Body of pancreas (tissue), 4 donors: ENCODE data around the gene MYO3A.

Experiments
- CTCF ChIP-seq, 7 experiments: fragments of 450-650 bp in 4 of 7; fragments of 200-600 bp in 3 of 7; sonication (generic) in 3 of 7; IDR thresholded peaks; one replicate each; pipeline ENCODE4 v1.5.1; 2016 to 2019; ENCODE audit warnings: antibody characterized with exemption in 7 of 7
- POLR2A ChIP-seq, 3 donors: fragments of 450-650 bp; IDR thresholded peaks; one replicate each; pipeline ENCODE4 v1.6.1; 2016; ENCODE audit warnings: antibody characterized with exemption in 3 of 3, mild to moderate bottlenecking in 2 of 3

- TF ChIP-seq CTCF (IDR thresholded peaks at IDR 0.05) (no peak), POLR2A (IDR thresholded peaks at IDR 0.05) (no peak)
Measured at GRCh38 chr10:26024303-26024702, 90.3 kb downstream of the MYO3A start.
